Gastroesophageal sphincter (tissue), 3 donors: ENCODE measurements around the gene IL24.

Experiments used
- CTCF ChIP-seq, 4 experiments: fragments of 200-600 bp in 2 of 4; fragments of 450-650 bp in 2 of 4; sonication (generic) in 1 of 4; IDR thresholded peaks; one replicate each; pipeline ENCODE4 v1.5.1; 2017 to 2019; ENCODE audit warnings: antibody characterized with exemption in 4 of 4, mild to moderate bottlenecking in 2 of 4, moderate library complexity in 2 of 4
- POLR2A ChIP-seq, 2 donors: fragments of 450-650 bp; IDR thresholded peaks; one replicate each; pipeline ENCODE4 v1.6.1; 2017; ENCODE audit warnings: antibody characterized with exemption in 2 of 2, mild to moderate bottlenecking in 2 of 2, moderate library complexity in 1 of 2

- no peak for TF ChIP-seq CTCF (IDR thresholded peaks at IDR 0.05)
- TF ChIP-seq POLR2A (IDR thresholded peaks at IDR 0.05): no peak
Observed at GRCh38 chr1:206898089-206898914, 1.1 kb downstream of the IL24 start.
